PC-3 (cell line): ENCODE data around the gene SLC38A11.

Experiments
- CTCF ChIP-seq: fragments of 300-600 bp; sonication (generic); conservative IDR thresholded peaks from 2 replicates; pipeline ENCODE4 v1.5.1; 2017; ENCODE audit warnings: antibody characterized with exemption, low read depth, mild to moderate bottlenecking, low read length
- EZH2 ChIP-seq: fragments of 300-600 bp; sonication (generic); IDR thresholded peaks from one replicate; pipeline ENCODE4 v1.6.1; 2017; ENCODE audit warnings: antibody characterized with exemption, mild to moderate bottlenecking, low read length; ENCODE audit not compliant: unreplicated experiment

GRCh38 chr2:164952057-164952702 is 3.1 kb downstream of the SLC38A11 start:
- TF ChIP-seq CTCF, result no peak
- TF ChIP-seq EZH2, result no peak
